Stomach (tissue), 9 donors: ENCODE data around the gene LRTM2. TPM values are rescaled to one million over a fixed set of nuclear protein-coding genes. Genes with fewer than 3 reads are reported as not detected.

Experiments
- DNase-seq, 2 donors: peaks; one replicate each; pipeline versions ENCODE4 v3.0.0 to v3.0.0-alpha.2; 2013 to 2019
- H3K27ac ChIP-seq, 5 donors: fragments of 200-600 bp in 4 of 5; sonication (generic) in 4 of 5; one replicate each; pipeline ENCODE4 v1.5.1; 2013 to 2019; ENCODE audit warnings: mild to moderate bottlenecking in 1 of 5, moderate library complexity in 1 of 5
- H3K27me3 ChIP-seq, 3 donors: fragments of 200-600 bp; sonication (generic); one replicate each; pipeline ENCODE4 v1.5.1; 2017 to 2019; ENCODE audit warnings: mixed run types in 1 of 3
- H3K36me3 ChIP-seq, 4 donors: fragments of 200-600 bp; sonication (generic); 1 replicate in 3 of 4; 2 replicates in 1 of 4; pipeline ENCODE4 v1.5.1; 2016 to 2019
- H3K4me1 ChIP-seq, 4 donors: fragments of 200-600 bp; sonication (generic); one replicate each; pipeline ENCODE4 v1.5.1; 2016 to 2019
- H3K4me3 ChIP-seq, 4 donors: fragments of 200-600 bp; sonication (generic) in 3 of 4; one replicate each; pipeline ENCODE4 v1.5.1; 2016 to 2019; ENCODE audit warnings: mild to moderate bottlenecking in 1 of 4
- H3K9me3 ChIP-seq, 4 donors: fragments of 200-600 bp; sonication (generic); one replicate each; pipeline ENCODE4 v1.5.1; 2016 to 2019
- EP300 ChIP-seq: sonication (generic); formaldehyde crosslinking; IDR thresholded peaks from one replicate; pipeline ENCODE4 v1.6.1; 2017; ENCODE audit warnings: antibody characterized with exemption
- POLR2A ChIP-seq, 4 donors: fragments of 450-650 bp; IDR thresholded peaks; one replicate each; pipeline ENCODE4 v1.6.1; 2016; ENCODE audit warnings: antibody characterized with exemption in 4 of 4, control low read depth in 2 of 4, mild to moderate bottlenecking in 1 of 4, moderate library complexity in 1 of 4
- POLR2AphosphoS5 ChIP-seq, 3 donors: sonication (generic); formaldehyde crosslinking; IDR thresholded peaks; one replicate each; pipeline ENCODE4 v1.6.1; 2016; ENCODE audit warnings: antibody characterized with exemption in 3 of 3
- WGBS, 5 donors: extraction: QIAGEN DNeasy Blood & Tissue Kit in 3 of 5; methylation state at CpG; one replicate each; pipeline versions ENCODE4 v1.1.5 to v1.1.7; 2013 to 2018; 5-methylcytosine and 5-hydroxymethylcytosine counted together
- intact Hi-C: fragments of 100-400 bp; cut with DNase I; formaldehyde crosslinking; loops from one replicate; pipeline ENCODE4 v1.15.1; 2023; ENCODE audit warnings: low total_unique reads
- polyA plus RNA-seq, 3 donors: library from polyadenylated mRNA; stranded (reverse); fragments of 200-250 nt; gene quantifications; one replicate each; pipeline ENCODE4 v1.2.3, GENCODE V29; 2013
- total RNA-seq, 5 donors: library from RNA; depleted of rRNA; stranded (reverse); fragments of >200 nt; gene quantifications; one replicate each; pipeline versions ENCODE4 v1.1.0 to v1.2.3, GENCODE V29; 2014 to 2016
- TF ChIP-seq, protein P1 (sequence below), 7 experiments: fragments of 450-650 bp in 4 of 7; fragments of 200-600 bp in 3 of 7; sonication (generic) in 3 of 7; IDR thresholded peaks; one replicate each; pipeline ENCODE4 v1.5.1; 2016 to 2019; ENCODE audit warnings: antibody characterized with exemption in 7 of 7, control low read depth in 2 of 7, mild to moderate bottlenecking in 1 of 7
- donor health status: healthy with polysubstance abuse.
- donor health status: Bipolar disorder and iron deficiency.
- donor health status: healthy.

The LRTM2 gene
- total and polyA plus RNA-seq, 8 donors = 0.03 TPM; not detected in 7

- no peaks in the 10 kb centered on the region for H3K4me1 ChIP-seq
- intact Hi-C loops = no loop called here
- peaks cover 0 to 43% (median 23%) of the 10 kb centered on the region in 3 donors for H3K27me3 ChIP-seq
- no peaks in the 10 kb centered on the region for H3K36me3 ChIP-seq
- H3K4me3 ChIP-seq = no peak overlapping the region
- WGBS, 5 donors = 86 to 92% (median 88%) methylated on average over 7 to 10 of the region's 10 CpGs
- TF ChIP-seq, protein P1, sequence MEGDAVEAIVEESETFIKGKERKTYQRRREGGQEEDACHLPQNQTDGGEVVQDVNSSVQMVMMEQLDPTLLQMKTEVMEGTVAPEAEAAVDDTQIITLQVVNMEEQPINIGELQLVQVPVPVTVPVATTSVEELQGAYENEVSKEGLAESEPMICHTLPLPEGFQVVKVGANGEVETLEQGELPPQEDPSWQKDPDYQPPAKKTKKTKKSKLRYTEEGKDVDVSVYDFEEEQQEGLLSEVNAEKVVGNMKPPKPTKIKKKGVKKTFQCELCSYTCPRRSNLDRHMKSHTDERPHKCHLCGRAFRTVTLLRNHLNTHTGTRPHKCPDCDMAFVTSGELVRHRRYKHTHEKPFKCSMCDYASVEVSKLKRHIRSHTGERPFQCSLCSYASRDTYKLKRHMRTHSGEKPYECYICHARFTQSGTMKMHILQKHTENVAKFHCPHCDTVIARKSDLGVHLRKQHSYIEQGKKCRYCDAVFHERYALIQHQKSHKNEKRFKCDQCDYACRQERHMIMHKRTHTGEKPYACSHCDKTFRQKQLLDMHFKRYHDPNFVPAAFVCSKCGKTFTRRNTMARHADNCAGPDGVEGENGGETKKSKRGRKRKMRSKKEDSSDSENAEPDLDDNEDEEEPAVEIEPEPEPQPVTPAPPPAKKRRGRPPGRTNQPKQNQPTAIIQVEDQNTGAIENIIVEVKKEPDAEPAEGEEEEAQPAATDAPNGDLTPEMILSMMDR (IDR thresholded peaks at IDR 0.05) = no peak
- TF ChIP-seq POLR2AphosphoS5 (IDR thresholded peaks at IDR 0.05) (no peak), POLR2A (IDR thresholded peaks at IDR 0.05) (no peak), EP300 (no peak)
- no peaks in the 10 kb centered on the region for H3K9me3 ChIP-seq
- DNase-seq = no peak
- no peak overlapping the region for H3K27ac ChIP-seq
Measured at GRCh38 chr12:1839464-1839863, 19.1 kb downstream of the LRTM2 start.

DNA sequence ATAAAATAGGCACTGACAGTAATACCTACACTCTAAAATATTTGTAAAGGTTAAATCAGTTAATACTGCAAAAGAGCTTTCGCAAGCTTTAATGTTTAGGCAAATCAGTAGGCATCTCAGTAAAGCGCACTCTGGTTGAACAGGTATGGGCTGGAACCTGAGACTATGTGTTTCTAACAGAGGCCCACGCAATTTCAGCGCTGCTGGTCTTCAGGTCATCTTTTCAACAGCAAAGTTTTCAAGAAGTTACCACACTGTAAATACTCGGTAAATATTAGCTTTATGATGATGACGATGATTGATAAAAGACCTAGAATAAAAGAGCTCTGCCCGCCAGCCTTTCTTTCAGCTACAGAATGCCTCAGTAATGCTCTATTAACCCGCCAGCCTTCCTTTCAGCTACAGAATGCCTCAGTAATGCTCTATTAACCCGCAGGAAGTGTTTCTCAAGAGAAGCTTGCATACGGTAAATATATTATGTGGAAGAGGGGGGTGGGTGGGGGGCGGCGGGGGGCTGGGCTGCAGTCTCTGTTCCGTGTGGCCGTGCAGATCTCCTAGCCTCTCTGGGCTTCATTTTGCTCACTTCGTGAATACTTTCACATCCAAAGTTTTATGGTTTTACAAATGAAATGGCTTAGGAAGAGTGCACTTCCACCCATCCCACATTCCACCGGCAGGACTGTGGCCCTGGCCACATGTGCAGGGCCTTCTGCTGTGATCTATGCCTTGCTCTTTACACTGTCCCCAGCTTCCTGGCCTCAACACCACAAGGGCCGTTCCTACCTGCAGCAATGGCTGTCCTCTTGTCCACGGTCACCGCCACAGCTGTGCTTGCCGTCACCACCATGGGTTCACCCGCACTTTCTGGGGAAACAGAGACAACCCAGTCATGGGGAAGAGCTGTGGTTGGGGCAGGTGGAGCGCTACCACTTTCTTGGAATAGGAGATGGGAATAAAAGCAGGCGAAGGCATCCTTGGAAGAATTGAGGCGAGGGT, 19.9 kb downstream of the LRTM2 start:
- Histone ChIP-seq H3K9me3 (no peaks in the 10 kb centered on the region), H3K4me3 (no peak overlapping the region), H3K27me3 (peaks cover 0 to 44% (median 21%) of the 10 kb centered on the region in 3 donors), H3K36me3 (no peaks in the 10 kb centered on the region), H3K27ac (no peak overlapping the region), H3K4me1 (no peaks in the 10 kb centered on the region)
- TF ChIP-seq POLR2AphosphoS5 (IDR thresholded peaks at IDR 0.05) = no peak
- no peak for TF ChIP-seq POLR2A (IDR thresholded peaks at IDR 0.05)
- TF ChIP-seq, protein P1 (IDR thresholded peaks at IDR 0.05) = no peak
- TF ChIP-seq EP300 = no peak
- DNase-seq = no peak
- intact Hi-C loops = no loop called here
- WGBS, 5 donors = 48 to 65% (median 52%) methylated on average over 24 of the region's 24 CpGs

- DNase-seq = no peak
- WGBS, 5 donors = 85 to 94% (median 88%) methylated on average over 16 of the region's 16 CpGs
- Histone ChIP-seq H3K9me3 (no peaks in the 10 kb centered on the region), H3K27me3 (peaks cover 0 to 43% (median 21%) of the 10 kb centered on the region in 3 donors), H3K4me3 (no peak overlapping the region), H3K36me3 (no peaks in the 10 kb centered on the region), H3K27ac (no peak overlapping the region), H3K4me1 (no peaks in the 10 kb centered on the region)
- TF ChIP-seq, protein P1 (IDR thresholded peaks at IDR 0.05) = no peak
- TF ChIP-seq EP300 (no peak), POLR2AphosphoS5 (IDR thresholded peaks at IDR 0.05) (no peak), POLR2A (IDR thresholded peaks at IDR 0.05) (no peak)
- intact Hi-C loops = no loop called here
Measured at GRCh38 chr12:1840981-1841425, 20.6 kb downstream of the LRTM2 start.

DNA sequence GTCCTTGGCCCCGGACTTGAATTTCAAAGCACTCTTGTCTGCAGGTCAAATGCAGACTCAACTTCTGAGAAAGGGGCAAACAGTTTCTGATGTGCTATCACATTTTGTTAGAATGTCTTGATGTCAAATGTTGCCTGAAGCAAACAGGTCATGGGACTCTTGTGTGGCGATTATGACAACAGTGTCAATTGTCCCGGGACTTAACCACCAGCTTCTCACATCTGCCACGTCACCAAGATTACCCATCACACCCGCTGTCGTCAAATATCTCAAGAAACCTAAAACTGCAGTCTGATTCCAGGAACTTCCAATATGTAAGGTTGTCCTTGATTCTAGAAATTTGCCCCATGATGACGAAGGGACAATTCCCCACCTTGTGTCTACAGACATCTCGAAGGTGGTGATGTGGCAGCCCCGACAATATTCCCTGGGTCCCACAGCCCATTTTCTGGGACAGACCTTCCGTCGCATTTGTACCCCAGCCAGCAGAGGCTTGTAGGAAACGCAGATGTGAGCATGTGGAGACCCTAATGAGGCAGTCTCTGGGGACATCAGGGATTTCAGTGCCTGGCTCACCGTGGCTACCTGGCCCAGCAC, 21.3 kb downstream of the LRTM2 start:
- intact Hi-C loops = no loop called here

More for the DNA sequence above, 21.3 kb downstream of the LRTM2 start:
- no peak overlapping the region for H3K4me3 ChIP-seq
- H3K9me3 ChIP-seq = no peaks in the 10 kb centered on the region
- no peaks in the 10 kb centered on the region for H3K4me1 ChIP-seq
- DNase-seq = no peak
- no peaks in the 10 kb centered on the region for H3K36me3 ChIP-seq
- 82 to 86% (median 84%) methylated on average over 13 of the region's 13 CpGs for WGBS, 5 donors
- TF ChIP-seq POLR2AphosphoS5 (IDR thresholded peaks at IDR 0.05) = no peak
- TF ChIP-seq, protein P1 (IDR thresholded peaks at IDR 0.05) = no peak
- no peak for TF ChIP-seq EP300
- TF ChIP-seq POLR2A (IDR thresholded peaks at IDR 0.05) = no peak
- no peak overlapping the region for H3K27ac ChIP-seq
- peaks cover 0 to 41% (median 21%) of the 10 kb centered on the region in 3 donors for H3K27me3 ChIP-seq
